Activated CD4-positive, alpha-beta T cell treated with anti-CD3 and anti-CD28 coated beads, Interleukin-2, Interleukin-4, amounts not matched to agents 100 ng/mL and 50 ng/mL, durations not matched to agents 16 hours and 8 hours (primary cell): ENCODE data around the gene MTG2.

Experiments
- DNase-seq: peaks from one replicate; pipeline ENCODE4 v3.0.0-alpha.2; 2020; ENCODE audit warnings: low spot score

MTG2 gene

DNA sequence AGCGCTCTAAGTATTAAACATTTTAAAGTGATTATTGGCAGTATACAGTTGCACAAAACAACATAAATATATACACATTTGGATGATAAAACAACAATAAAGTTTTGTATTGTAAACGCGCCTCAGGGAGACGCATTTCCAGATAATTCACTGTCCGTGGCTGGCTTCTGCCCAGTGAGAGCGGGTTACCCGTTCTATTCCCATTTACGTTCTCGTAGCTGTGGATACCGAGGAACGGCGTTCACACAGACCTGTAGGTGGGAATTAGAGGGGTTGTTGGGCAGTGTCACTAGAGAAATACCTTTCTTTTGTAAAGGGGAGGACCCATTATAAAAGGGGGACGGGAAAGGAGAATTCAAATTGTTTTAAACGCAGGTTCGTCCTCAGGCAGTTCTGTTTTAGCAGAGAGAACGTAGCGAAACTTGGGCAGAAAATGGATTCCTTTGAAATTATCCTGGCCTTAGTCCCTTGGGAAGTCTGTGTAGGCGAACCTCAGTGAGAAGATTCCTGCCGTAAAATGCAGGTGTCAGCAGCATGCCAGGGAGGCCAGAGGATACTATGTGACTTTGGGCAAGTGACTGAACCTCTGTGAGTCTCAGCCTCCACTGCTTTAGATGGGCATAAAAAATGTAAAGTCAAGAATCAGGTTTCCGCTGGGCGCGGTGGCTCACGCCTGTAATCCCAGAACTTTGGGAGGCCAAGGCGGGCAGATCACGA, 756 bp downstream of the MTG2 start:
- DNase-seq, result no peak

DNA sequence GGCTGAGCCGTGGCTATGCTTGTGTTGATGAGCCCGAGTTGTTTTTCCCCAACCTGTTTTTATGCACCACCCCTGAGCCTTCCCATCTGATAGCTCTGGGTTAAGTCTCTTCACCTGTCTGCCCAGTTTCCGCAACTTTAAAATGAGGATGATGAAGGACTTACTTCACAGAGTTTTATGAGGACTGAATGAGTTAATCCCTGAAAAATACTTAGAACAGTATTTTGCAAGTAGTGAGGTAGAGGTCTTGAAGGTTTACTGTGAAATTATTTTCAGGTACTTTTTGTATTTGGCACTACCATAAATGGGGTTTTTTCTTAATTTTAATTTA, 3.2 kb downstream of the MTG2 start:
- DNase-seq, result no peak

DNA sequence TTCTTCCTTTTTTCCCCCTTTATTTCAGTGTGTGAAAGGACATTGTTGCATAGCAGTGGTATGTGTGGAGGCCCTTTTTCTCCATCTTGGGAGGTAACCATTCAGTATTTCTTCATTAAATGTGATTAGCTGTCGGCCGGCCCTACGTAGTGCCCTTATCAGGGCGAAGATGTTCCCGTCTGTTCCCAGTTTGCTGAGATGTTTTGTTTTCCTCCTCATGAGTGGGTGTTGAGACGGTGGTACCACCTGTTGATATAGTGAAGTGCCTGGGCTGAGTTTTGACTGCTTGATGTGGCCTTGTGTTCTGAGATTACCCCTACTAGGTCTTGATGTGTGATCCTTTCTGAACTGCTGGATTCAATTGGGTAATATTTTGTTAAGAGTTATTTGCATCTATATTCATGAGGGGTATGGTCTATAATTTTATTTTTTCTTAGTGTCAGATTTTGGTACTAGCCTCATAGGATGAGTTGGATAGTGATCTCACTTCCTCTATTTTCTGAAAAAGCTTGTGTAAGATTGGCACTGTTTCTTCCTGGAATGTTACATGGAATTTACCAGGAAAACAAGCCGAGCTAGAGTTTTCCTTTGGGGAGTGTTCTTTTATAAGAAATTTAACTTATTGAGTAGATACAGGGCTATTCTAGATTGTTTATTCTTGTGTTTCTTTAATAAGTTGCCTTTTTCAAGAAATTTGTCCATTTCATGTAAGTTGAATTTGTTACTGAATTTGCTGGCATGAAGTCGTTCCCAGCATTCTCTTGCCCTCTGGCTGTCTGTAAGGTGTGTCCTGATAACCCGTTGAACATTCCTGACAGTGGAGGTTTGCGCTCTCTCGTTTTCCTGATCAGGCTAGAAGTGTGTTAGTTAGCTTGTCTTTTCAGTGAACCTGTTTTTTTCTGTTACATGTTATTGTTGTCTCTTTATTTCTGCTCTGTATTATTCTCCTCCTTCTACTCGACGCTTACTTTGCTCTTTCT, 4.3 kb downstream of the MTG2 start:
- DNase-seq, result no peak

DNA sequence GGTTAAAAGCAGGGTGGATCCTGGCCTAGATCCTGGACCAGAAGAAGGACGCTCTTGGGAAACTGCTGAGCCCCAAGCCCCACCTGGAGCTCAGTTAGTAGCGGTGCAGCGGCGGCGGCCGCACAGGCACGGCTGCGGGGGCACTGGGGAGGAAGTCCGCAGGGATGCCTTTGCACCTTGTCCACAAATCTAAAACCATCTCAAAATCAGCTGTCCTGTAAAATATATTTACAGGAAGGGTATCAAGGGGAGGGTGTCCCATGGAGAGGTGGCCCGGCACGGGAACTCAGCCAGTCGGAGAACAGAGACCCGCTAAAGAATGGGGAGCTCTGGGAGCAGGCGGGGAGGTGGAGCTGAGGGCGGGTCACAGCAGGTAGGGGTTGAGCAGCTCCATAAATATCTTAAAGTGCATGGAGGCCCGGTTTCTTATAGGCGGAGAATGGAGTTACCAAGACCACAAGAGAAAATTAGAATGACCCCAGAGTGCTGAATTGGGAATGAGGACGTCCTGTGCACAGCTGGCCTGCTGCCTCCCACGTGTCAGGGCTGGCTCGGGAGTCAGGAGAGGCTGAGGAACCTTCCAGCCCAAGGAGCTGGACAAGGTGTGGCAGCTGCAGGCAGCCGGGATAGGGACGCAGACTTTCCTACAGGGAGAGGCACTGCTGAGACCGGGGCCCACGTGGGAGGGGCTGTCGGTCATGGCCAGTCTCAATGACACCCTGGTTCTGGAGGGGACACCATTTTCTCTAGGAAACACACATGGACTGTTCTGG, 8.0 kb downstream of the MTG2 start:
- DNase-seq, result no peak

DNA sequence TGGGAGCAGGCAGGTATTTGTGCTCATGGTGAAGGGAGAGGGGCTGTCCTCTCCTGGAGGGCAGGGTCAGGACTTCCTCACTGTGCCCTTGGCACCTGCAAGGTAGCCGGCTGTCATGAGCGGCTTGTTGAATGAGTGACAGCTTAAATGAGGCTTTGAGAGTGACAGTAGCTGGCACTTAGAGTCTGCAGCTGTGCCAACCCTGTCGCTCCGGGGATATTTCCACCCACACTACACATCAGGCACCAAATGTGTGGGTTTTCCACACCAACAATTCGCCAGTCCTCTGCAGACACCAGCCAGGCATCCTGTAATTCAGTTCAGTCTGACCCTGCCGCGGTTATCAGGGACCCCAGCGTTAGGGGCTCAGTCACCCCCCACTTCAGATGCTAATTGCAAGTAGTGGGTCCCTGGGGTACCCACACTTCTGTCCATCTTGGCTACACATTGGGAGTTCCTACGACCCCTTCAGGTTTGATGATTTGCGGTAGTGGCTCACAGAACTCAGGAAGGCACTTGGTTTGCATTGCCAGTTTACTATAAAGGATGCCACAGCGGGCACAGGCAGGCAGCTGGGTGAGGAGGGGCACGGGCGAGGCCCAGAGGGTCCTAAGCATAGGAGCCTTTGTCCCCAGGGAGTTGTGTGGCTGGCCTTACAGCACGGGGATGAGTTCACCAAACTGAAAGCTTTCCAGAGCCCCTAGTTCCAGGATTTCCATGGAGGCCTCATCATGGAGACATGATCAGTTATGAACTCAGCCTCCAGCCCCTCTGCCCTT, 9.1 kb downstream of the MTG2 start:
- no peak for DNase-seq

DNA sequence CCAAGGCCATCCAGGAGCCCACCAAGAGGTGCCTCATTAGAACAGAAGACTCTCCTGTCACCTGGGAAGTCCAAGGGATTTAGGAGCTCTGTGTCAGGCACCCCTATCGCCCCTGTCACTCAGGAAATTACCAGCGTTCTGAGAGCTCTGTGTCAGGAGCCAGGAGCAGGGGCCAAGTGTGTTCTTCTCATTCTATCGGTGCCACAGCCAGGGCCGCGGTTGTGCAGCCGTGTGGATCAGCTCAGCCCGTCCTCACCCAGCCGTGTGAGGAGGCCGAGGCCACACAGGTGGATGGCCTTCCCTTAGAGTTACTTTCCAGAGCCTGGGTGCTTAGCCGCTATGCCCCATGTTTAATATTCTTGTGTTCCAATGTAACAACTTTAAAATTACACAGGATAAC, 9.8 kb downstream of the MTG2 start:
- DNase-seq, result no peak

DNA sequence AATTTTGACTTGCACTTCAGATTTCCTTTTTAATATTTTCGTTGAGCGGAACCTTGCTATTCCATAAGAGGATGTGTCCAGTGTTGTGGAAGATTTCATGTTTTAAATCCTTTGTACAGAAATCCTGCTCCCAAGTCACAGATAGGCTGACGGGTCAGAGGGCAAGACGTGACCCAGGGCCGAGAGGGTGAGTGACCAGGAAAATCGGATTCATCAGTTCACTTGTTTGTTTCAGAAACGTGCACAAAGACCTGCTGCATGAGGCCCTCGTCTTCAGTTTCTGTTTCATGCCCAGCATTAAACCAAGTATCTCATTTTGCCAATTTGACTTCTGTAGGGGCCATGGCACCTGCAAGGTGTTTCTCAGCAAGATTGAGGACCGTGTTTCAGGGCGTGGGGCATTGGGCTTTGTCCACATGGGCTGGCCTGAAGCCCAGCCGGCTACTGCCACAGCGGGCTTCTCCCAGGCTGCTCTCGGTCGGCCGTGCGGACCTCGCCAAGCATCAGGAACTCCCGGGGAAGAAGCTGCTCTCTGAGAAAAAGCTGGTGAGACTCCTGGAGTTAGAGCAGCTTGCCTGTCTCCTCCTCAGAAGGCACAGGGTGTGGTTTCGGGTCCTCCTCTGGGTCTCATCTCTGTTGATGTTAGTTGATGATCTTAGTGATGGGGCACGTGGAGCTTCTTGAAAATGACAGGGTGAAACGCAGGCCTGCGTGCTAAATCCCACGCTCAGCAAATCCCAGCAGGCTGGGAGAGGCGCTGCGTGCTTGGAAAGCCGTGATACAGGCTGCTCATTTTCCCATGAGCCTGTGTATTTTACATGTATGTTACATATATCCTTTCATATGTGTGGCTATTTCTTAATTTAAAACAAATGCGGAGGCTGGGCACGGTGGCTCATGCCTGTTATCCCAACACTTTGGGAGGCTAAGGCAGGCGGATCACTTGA, 10.5 kb downstream of the MTG2 start:
- DNase-seq, result no peak

DNA sequence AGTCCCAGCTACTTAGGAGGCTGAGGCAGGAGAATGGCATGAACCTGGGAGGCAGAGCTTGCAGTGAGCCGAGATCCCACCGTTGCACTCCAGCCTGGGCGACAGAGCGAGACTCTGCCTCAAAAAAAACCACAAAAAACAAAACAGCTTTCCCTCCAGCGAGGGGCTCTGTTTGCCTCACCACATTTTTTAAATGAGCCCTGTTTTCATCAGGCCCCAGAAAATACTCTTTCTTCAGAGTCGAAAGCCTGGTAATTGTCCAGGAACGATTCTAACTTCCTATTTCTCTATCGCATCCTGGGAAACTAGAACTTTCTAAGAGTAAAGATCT, 12.2 kb downstream of the MTG2 start:
- no peak for DNase-seq

DNA sequence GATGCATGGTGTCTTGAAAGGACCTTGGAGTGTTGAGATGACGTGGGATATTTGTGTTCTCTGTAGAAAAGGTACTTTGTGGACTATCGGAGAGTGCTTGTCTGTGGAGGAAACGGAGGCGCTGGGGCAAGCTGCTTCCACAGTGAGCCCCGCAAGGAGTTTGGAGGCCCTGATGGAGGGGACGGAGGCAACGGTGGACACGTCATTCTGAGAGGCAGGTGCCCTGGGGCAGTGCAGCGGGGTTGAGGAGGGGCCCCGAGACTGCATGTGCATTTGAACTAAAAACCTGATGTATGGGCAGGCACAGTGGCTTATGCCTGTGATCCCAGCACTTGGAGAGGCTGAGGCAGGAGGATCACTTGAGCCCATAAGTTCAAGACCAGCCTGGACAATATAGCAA, 12.9 kb downstream of the MTG2 start:
- no peak for DNase-seq

DNA sequence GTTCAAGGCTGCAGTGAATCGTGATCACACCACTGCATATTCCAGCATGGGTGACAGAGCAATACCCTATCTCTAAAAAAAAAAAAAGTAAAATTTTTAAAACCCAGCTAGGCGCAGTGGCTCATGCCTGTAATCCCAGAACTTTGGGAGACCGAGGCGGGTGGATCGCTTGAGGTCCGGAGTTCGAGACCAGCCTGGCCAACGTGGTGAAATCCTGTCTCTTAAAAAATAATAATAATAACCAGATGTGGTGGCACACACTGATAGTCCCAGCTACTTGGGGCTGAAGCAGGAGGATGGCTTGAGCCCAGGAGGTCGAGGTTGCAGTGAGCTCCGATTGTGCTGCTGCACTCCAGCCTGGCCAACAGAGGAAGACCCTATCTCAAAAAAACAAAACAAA, 13.5 kb downstream of the MTG2 start:
- no peak for DNase-seq

DNA sequence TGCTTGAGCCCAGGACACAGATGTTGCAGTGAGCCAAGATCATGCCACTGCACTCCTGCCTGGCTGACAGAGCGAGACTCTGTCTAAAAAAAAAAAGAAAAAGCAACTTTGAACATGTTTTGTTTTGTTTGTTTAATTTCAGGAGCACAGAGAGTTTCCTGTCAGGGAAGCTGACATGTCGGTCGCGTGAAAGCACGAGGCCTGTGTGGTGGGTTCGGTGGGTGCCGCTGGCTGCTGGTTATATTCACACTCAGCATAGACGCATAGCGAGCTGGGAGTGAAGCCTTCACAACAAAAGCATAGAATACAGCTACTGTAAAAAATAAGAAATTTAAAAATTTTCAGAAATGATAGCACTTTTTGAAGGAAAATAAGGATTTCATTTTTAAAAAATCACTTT, 14.5 kb downstream of the MTG2 start:
- DNase-seq, result no peak

DNA sequence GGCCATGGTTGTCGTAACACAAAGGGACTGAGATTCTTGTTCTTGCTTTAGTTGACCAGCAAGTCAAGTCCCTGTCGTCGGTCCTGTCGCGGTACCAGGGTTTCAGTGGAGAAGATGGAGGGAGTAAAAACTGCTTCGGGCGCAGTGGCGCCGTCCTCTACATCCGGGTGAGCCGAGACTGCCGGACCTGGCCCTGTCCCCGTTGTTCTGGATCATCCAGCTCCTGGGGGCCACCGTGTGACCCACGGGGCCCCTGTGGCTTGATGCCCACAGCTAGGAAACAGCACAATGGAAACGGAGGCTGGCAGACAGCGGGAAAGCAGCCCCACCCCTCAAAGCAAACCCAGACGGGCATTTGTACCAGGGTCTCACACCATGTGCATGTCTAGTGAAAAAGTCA, 15.0 kb downstream of the MTG2 start:
- no peak for DNase-seq

DNA sequence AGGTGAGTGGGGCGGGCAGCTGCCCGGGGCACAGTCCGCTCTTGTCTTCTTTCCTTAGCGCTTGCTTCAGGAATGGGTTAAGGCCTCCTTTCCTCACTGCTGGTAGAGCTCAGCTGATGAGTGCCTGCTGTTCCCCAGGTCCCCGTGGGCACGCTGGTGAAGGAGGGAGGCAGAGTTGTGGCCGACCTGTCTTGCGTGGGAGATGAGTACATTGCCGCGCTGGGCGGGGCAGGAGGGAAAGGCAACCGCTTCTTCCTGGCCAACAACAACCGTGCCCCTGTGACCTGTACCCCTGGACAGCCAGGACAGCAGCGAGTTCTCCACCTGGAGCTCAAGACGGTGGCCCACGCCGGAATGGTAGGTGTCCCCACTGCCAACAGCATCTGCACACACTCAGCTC, 15.7 kb downstream of the MTG2 start:
- no peak for DNase-seq

DNA sequence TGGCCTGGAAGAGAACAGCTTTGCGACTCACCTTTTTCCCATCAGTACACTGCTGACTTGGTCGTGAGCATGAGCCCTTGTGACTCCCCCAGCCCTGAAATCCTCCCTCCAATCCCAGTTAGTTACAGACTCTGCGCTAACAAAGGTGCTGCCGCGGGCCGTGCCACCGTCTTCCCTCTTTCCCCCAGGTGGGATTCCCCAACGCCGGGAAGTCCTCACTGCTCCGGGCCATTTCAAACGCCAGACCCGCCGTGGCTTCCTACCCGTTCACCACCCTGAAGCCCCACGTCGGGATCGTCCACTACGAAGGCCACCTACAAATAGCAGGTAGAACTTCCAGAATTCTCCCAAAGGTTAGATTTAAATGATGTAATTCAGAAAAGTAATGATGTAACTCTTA, 16.1 kb downstream of the MTG2 start:
- DNase-seq, result no peak

DNA sequence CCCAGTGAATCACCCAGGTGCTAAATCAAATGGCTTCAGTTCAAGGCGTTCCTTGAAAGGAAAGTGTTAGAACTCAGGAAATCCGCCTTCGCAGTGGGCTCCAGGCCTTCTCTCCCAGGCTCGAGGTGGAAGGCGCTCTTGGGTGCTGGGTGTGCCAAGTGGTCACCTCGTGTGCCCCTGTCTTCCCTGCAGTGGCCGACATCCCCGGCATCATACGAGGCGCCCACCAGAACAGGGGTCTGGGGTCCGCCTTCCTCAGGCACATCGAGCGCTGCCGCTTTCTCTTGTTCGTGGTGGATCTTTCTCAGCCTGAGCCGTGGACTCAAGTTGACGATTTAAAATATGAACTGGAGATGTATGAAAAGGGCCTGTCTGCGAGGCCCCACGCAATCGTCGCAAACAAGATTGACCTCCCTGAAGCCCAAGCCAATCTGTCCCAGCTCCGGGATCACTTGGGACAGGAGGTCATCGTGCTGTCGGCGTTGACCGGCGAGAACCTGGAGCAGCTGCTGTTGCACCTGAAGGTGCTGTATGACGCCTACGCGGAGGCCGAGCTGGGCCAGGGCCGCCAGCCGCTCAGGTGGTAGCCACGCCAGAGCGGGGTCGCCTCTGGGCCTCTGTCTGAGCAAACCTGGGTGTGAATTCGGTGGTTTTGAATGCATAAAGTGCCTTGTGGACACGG, 17.8 kb downstream of the MTG2 start:
- DNase-seq, result no peak

DNA sequence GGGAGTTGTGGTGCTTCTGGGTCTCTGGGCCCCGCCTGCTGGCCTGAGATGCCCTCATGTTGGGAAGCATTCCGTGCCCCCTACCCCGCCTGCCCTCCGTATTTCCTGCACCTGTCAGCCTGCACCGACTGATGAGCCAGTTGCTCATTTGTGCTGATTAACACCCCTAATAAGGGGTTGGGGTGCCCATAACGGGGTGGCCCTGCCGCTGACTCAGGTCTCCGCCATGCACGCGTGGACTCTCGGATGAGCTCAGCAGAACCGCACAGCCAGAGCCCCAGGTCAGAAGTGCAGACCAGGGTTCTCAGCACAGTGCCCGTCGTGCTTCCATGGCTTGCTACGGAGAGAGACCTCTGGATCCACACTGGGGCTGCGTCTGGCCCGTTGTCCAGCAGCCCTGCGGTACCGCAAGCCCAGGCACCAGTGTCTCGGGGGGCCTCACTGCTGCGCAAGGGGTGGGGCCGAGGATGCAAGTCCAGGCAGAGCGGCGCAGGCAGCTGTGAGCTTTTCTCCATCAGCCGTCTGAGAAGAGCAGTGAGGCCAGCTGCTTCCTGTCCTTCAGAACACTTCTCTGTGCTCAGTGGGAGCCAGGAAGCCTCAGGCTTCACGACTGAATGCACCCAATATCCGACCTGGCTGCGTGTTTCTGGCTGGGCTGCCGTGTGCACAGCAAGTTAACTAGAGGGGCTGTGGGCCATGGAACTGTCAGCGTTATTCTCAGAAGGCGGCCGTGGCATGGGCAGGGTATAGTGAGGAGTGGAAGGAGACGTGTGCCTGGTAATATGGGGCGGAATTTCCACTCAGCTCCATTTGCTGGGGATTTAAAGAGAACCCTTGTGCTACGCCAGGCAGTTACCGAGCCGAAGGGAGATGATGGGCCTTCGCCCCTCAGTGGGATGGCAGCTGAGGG, 18.6 kb downstream of the MTG2 start:
- DNase-seq, result no peak

DNA sequence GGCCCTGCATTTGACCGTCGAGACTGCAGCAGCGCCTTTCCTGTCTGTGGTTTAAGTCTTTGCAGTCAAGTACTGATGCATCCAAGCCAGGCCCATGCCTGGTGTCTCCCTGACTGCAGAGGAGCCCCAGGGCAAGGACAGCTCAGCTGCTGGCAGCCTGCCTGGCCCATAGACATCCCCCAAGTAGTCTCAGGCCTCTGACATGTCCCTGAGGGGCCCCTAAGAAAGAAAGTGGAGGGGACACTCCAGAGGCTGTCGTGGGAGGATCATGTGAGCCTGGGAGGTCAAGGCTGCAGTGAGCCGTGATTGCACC, 19.2 kb downstream of the MTG2 start:
- no peak for DNase-seq

DNA sequence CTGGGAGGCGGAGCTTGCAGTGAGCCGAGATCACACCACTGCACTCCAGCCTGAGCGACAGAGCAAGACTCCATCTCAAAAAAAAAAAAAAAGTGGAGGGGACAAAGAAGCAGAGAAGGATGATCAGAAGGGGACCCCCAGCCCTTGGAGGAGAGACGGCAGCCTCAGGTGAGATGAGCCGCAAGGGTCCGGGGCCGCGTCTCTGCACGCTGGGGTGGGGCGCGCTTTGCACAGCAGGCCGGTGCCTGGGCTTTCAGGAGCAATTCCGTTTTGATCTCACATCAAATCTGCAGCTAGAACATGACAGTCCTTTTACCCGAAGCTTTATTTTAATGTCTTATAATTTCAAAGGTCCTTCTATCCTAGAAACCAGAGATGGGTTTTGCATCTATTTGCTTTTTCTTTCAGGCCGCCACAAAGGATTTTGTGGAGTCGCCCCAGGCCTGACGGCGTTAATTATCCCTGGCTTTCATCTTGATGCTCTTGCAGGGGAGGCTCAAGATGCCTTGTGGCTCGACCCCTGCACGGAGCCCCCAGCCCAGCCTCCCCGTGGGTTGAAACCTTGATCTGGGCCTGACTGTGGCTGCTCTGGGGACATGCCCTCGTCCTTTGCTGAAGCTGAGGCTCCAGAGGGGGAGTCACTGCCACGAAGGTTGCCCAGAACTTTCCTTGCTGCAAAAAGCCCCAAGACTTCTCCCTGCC, 20.0 kb downstream of the MTG2 start:
- DNase-seq, result no peak
